HG03095 (cell line): ENCODE measurements around the gene MACROD2.

Experiments used
- ATAC-seq: cut with Tn5 transposase; IDR thresholded peaks from one replicate; pipeline ENCODE4 v1.9.1; 2021; ENCODE audit warnings: moderate library complexity; ENCODE audit not compliant: unreplicated experiment

MACROD2 gene

DNA sequence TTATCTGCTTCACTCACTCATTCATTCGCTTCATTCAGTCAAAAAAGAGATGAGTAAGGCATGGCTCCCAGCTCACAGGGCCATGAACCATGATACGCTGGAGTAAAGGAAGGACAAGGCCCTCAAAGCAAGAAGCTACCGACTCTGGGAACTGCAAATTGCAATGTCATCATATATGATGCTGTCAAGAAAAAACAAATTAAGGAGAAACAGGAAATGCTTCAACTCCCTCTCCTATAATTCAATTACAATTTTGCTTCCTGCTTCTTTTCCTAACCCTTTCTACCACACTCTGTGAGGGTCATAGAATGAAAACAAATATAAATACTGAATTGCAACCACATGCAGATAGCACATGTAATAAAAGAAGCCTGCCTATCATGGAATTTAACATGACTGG lies 1067.8 kb downstream of the MACROD2 start:
- no peak for ATAC-seq

DNA sequence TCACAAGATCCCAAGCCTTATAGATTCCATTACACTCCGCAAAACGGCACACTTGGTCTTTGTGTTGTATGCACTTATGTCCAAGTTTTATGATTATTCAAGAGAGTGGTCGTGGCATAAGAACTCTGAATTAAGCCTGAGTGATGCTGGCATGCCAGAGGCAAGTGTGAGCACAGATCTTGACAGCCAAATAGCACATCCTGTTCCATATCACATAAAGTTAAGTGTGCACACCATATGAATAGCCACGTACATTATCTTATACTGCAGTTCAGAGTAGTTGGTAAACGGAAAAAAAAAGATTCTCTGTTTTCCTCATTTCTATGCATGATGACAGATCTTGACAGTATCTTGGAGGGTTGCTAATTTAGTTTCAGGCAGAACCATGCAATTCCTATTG lies 1069.4 kb downstream of the MACROD2 start:
- no peak for ATAC-seq

DNA sequence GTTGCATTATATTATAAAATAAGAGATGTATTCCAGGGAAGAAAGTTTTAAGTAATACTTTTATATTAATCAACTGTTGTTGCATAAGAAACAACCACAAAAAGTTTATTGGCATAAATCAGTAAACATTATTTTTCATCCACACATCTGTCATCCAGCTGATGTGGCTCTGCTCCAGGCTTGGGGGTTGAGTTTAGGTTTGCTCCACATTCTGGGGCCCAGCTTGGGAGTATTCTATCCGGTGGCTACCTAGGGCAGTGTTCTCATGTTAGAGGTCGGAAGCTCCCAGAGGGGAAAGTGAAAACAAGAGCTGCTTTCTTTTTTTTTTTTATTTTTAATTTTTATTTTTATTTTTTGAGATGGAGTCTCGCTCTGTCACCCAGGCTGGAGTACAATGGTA lies 1070.5 kb downstream of the MACROD2 start:
- ATAC-seq = no peak

DNA sequence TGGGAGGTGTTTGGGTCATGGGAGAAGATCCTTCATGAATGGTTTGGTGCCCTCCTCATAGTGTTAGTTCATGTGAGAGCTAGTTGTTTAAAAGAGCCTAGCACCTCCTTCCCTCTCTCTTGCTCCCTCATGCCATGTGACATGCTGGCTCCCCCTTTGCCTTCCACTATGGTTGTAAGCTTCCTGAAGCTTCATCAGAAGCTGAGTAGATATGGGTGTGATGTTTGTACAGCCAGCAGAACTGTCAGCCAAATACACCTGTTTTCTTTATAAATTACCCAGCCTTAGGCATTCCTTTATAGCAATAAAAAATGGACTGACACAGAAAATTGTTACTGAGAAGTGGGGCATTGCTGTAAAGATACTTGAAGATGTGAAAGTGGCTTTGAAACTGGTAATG lies 1073.2 kb downstream of the MACROD2 start:
- no peak for ATAC-seq

GRCh38 chr20:15069355-15069754 lies 1074.0 kb downstream of the MACROD2 start:
- ATAC-seq = no peak

- ATAC-seq = no peak
Observed at GRCh38 chr20:15071085-15071808, 1075.9 kb downstream of the MACROD2 start.

- ATAC-seq = no peak
Observed at GRCh38 chr20:15072316-15072715, 1077.0 kb downstream of the MACROD2 start.

DNA sequence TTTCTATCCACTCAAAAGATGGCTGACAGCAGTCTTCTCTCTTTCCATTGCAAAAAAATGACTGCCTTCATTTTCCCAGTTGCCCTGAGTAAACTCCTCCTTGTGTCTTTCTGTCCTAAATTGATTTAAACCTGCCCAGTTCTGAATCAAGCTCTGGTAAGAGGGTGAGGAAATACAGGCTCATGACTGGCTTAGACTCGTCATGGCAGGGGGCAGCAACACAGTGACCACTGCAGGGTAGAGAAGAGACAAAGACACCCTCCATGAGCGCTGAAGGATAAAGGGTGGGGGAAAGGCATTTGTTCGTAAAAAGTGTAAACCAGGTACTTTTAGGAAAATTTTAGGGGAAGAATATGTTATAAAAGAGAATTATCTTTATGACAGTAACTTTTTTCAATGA lies 1080.3 kb downstream of the MACROD2 start:
- ATAC-seq = no peak

GRCh38 chr20:15076785-15077184 lies 1081.5 kb downstream of the MACROD2 start:
- no peak for ATAC-seq

DNA sequence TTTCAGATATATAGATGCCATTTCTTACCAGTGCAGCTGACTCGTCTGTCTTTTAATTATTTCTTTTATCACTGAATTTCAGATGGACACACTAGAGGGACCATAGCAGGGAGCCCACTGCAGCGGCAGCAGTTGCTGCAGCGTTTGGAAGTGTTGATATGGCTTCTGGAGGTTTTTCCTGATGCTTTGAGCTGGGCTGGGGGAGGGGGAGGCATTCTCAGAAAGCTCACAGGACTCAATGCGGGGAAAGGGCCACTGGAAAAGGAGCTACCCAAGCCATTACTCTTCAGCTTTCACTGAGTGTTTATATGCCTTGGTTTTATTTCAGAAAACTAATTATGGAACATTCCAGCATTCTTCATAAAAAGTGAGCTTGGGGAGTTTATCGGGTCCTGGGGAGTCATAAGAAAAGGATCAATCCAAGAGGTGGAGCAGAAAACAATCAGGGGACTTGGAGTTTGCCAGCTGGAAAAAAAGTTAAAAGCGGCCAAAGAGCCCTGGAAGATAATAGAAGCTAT lies 1082.5 kb downstream of the MACROD2 start:
- no peak for ATAC-seq

DNA sequence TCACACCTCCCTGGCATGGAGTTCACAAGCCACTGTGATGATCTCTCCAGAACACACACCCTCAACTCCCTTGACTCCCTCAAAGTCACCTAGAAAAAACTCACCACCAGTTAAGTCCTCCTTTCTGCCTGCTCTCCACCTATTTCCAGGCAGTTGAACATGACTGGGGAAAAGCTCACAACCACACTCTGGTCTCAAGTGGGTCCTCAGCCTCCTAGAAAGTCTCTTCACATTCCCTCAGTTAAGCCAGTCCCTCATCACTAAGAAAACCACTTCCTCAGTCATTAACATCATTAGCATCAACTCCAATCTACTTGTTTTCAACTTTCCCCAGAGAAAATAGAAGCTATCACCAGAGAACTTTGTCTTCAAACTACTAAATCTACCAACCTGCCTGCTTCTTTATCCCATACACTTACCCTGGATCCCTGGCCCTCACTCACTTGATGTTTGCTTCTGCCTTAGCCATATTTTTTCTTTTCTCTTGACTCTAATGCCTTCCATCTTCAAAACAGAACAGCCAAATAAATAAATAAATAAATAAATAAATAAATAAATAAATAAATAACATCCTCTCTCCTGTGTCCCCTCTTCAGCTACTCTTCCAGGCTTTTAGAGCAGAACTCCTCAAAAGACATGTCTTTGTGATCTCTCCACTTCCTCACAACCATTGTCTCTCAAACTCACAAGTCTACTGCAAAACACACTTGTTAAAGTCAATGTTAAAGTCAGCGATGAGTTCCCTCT lies 1084.5 kb downstream of the MACROD2 start:
- no peak for ATAC-seq

- no peak for ATAC-seq
Observed at GRCh38 chr20:15081261-15081660, 1085.9 kb downstream of the MACROD2 start.

- no peak for ATAC-seq
Observed at GRCh38 chr20:15091421-15092037, 1096.2 kb downstream of the MACROD2 start.

- no peak for ATAC-seq
Observed at GRCh38 chr20:15098351-15098750, 1103.0 kb downstream of the MACROD2 start.

- ATAC-seq = no peak
Observed at GRCh38 chr20:15099130-15099529, 1103.8 kb downstream of the MACROD2 start.

GRCh38 chr20:15100506-15101160 lies 1105.3 kb downstream of the MACROD2 start:
- no peak for ATAC-seq

DNA sequence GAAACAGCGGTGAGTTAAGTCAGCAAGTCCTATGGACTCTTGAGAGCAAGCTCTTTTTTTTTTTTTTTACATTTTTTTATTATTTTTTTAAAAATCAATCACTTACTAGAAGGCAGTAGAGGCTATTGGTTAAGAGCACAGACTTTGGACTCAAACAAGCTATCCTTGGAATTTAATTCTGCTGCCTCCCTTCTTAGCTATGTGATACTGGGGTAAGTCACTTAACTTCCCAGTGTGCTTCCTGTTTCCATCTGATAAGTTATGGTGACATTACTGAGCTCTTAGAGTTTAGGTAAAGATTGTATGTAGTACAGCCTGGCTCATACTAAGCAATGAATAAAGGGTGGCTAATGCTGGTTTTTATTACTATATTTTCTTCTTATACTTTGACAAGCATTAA lies 1112.6 kb downstream of the MACROD2 start:
- no peak for ATAC-seq

- no peak for ATAC-seq
Observed at GRCh38 chr20:15109494-15109893, 1114.2 kb downstream of the MACROD2 start.

DNA sequence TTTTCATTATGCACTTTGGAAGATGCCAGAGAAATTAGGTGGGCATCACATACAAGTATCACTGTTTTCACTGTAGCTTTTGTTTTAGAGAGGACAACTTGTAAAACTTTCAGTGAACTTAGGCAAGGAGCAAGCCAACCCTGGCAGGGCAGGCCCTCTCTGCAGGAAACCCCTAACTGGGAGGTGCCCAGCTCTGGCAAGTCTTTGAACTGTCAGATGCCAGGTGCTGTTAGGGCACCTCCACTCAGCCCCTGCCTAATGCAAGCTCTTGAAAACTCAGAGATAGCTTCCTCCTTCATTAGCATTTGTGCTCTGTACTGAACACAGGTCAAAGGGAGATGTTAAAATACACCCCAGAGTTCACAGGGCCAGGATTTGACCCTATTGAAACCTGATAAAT lies 1116.3 kb downstream of the MACROD2 start:
- no peak for ATAC-seq

GRCh38 chr20:15113144-15113773 lies 1117.9 kb downstream of the MACROD2 start:
- ATAC-seq = no peak
